GM12892 (cell line): ENCODE data around the gene ATP2B3.

Experiments used
- POLR2AphosphoS5 ChIP-seq: IDR thresholded peaks from 2 replicates; pipeline ENCODE4 v1.6.1; 2011; ENCODE audit warnings: low read depth, low read length, control low read depth
- TAF1 ChIP-seq: IDR thresholded peaks from 2 replicates; pipeline ENCODE4 v1.6.1; 2011; ENCODE audit warnings: low read depth, mild to moderate bottlenecking, control low read depth, low read length, borderline replicate concordance

GRCh38 chrX:153469811-153470410 is 47.5 kb upstream of the ATP2B3 start:
- no peak for TF ChIP-seq POLR2AphosphoS5
- no peak for TF ChIP-seq TAF1
